Suppressor macrophage (primary cell): ENCODE measurements around the gene ZNF474.

Experiments used
- DNase-seq, 4 experiments: peaks; one replicate each; pipeline ENCODE4 v3.0.0-alpha.2; 2020 to 2022

The ZNF474 gene

GRCh38 chr5:122183098-122183787, 53.9 kb downstream of the ZNF474 start:
- no peak for DNase-seq

GRCh38 chr5:122183788-122184170, 54.4 kb downstream of the ZNF474 start:
- DNase-seq: no peak

GRCh38 chr5:122184676-122185255, 55.4 kb downstream of the ZNF474 start:
- no peak for DNase-seq

- DNase-seq: no peak
These were observed 58.1 kb downstream of the ZNF474 start for GRCh38 chr5:122187426-122187825.

- DNase-seq: no peak
These were observed 60.8 kb downstream of the ZNF474 start for GRCh38 chr5:122190156-122190555.

GRCh38 chr5:122192497-122193496, 63.5 kb downstream of the ZNF474 start:
- DNase-seq: peak; percentile 45 to 82 (median 68)

- DNase-seq: peak; percentile 35 to 63 (median 48)
These were observed 66.6 kb downstream of the ZNF474 start for GRCh38 chr5:122195802-122196394.

- no peak for DNase-seq
These were observed 69.8 kb downstream of the ZNF474 start for GRCh38 chr5:122199146-122199545.

GRCh38 chr5:122200450-122200849, 71.1 kb downstream of the ZNF474 start:
- no peak for DNase-seq

- no peak for DNase-seq
These were observed 71.5 kb downstream of the ZNF474 start for GRCh38 chr5:122200865-122201264.

- DNase-seq: no peak
These were observed 72.0 kb downstream of the ZNF474 start for GRCh38 chr5:122201365-122201764.

GRCh38 chr5:122202952-122203351, 73.6 kb downstream of the ZNF474 start:
- DNase-seq: no peak
